Endodermal cell (in vitro differentiated cells): ENCODE measurements around the gene NEK4. TPM values are rescaled to one million over a fixed set of nuclear protein-coding genes. Genes with fewer than 3 reads are reported as not detected.

Source experiments
- DNase-seq: peaks from one replicate; pipeline ENCODE4 v3.0.0-alpha.2; 2017
- H3K27ac ChIP-seq: 2 replicates; pipeline ENCODE4 v1.5.1; 2013; ENCODE audit warnings: mild to moderate bottlenecking, low read depth, low read length, moderate library complexity
- H3K27me3 ChIP-seq: 2 replicates; pipeline ENCODE4 v1.6.1; 2013; ENCODE audit warnings: mild to moderate bottlenecking, low read length, moderate library complexity; ENCODE audit not compliant: insufficient read depth, control insufficient read depth, poor library complexity, severe bottlenecking
- H3K36me3 ChIP-seq: 2 replicates; pipeline ENCODE4 v1.7.0; 2013; ENCODE audit warnings: mild to moderate bottlenecking, low read length, moderate library complexity; ENCODE audit not compliant: control insufficient read depth, insufficient read depth
- H3K4me1 ChIP-seq: one replicate; pipeline ENCODE4 v1.7.0; 2013; ENCODE audit warnings: low read length; ENCODE audit not compliant: control insufficient read depth, insufficient read depth
- H3K4me3 ChIP-seq: 2 replicates; pipeline ENCODE4 v1.5.1; 2013; ENCODE audit warnings: mild to moderate bottlenecking, low read length, moderate library complexity
- H3K9ac ChIP-seq: 2 replicates; pipeline ENCODE4 v1.6.1; 2013; ENCODE audit warnings: mild to moderate bottlenecking, low read length, moderate library complexity; ENCODE audit not compliant: poor library complexity, severe bottlenecking; ENCODE audit errors: extremely low read depth
- H3K9me3 ChIP-seq: 2 replicates; pipeline ENCODE4 v1.6.1; 2013; ENCODE audit warnings: mild to moderate bottlenecking, low read length, moderate library complexity; ENCODE audit not compliant: control insufficient read depth
- H3K27ac Mint-ChIP-seq: 2 replicates; pipeline ENCODE4 v1.8.0; 2020; ENCODE audit warnings: mixed read lengths
- H3K27me3 Mint-ChIP-seq: 2 replicates; pipeline ENCODE4 v1.8.0; 2021; ENCODE audit warnings: mild to moderate bottlenecking, mixed read lengths; ENCODE audit not compliant: insufficient read depth
- H3K36me3 Mint-ChIP-seq: 2 replicates; pipeline ENCODE4 v1.8.0; 2020; ENCODE audit warnings: low read depth, mixed read lengths
- H3K4me1 Mint-ChIP-seq: 2 replicates; pipeline ENCODE4 v1.8.0; 2020; ENCODE audit warnings: mixed read lengths
- H3K4me3 Mint-ChIP-seq: 2 replicates; pipeline ENCODE4 v1.8.0; 2020; ENCODE audit warnings: mild to moderate bottlenecking, moderate library complexity, mixed read lengths
- H3K9me3 Mint-ChIP-seq: 2 replicates; pipeline ENCODE4 v1.8.0; 2020; ENCODE audit warnings: mild to moderate bottlenecking, mixed read lengths
- WGBS, 2 experiments: methylation state at CpG; one replicate each; pipeline versions ENCODE4 v1.1.5 to v1.1.7; 2013; ENCODE audit warnings: missing lambda C conversion rate in 2 of 2, mixed read lengths in 1 of 2; ENCODE audit not compliant: insufficient coverage in 1 of 2, insufficient read length in 1 of 2; 5-methylcytosine and 5-hydroxymethylcytosine counted together
- total RNA-seq, 2 donors: library from RNA; stranded (reverse); fragmentation: NEBNext Ultra II Directional in 1 of 2; extraction: Animal tissue kit (Norgen Biotek cat#: 25700) in 1 of 2; gene quantifications; 2 replicates in 1 of 2; 3 replicates in 1 of 2; pipeline ENCODE4 v1.2.1, GENCODE V29; 2021
- TF ChIP-seq, protein P1 (sequence below): fragments of 200-600 bp; sonication (generic); conservative IDR thresholded peaks from 2 replicates; pipeline ENCODE4 v1.5.0; 2021; ENCODE audit warnings: antibody characterized with exemption, mild to moderate bottlenecking

The NEK4 gene
- total RNA-seq, 2 donors from 2014 or later = 44.2 to 49.5 TPM

DNA sequence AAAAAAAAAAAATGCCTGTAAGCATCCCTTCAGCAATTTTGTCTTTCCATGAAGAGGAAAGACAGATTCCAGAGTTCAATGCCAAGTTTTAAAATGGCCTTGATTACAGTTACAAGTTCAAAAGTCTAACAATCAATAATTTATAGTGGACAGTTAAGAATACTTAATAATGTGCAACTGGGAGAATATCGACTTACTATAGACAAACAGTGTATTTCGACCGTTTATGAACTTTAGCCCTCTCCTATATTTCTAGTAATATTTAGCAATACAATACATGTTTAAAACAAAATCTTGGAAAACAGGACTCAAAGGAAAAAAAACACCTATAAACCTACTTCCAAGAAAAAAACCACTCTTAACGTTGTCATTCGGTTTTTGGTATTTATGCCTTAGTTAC is 86.6 kb downstream of the NEK4 start:
- Histone ChIP-seq H3K4me3 (peak overlapping the region; percentile 88), H3K27me3 (no peaks in the 10 kb centered on the region), H3K9ac (peak overlapping the region; percentile 84), H3K36me3 (peaks cover 54% of the 10 kb centered on the region), H3K9me3 (no peaks in the 10 kb centered on the region), H3K4me1 (no peaks in the 10 kb centered on the region), H3K27ac (no peak overlapping the region)
- Mint-ChIP-seq H3K9me3 (no peaks in the 10 kb centered on the region), H3K27ac (no peak overlapping the region), H3K4me1 (peaks cover 18% of the 10 kb centered on the region), H3K4me3 (peak overlapping the region; percentile 99), H3K27me3 (no peaks in the 10 kb centered on the region), H3K36me3 (peaks cover 43% of the 10 kb centered on the region)
- WGBS, 2 experiments = 85% methylated on average over 5 of the region's 5 CpGs; no CpG with 5 or more reads in 1 of the 2 experiments
- no peak for DNase-seq
- TF ChIP-seq, protein P1, sequence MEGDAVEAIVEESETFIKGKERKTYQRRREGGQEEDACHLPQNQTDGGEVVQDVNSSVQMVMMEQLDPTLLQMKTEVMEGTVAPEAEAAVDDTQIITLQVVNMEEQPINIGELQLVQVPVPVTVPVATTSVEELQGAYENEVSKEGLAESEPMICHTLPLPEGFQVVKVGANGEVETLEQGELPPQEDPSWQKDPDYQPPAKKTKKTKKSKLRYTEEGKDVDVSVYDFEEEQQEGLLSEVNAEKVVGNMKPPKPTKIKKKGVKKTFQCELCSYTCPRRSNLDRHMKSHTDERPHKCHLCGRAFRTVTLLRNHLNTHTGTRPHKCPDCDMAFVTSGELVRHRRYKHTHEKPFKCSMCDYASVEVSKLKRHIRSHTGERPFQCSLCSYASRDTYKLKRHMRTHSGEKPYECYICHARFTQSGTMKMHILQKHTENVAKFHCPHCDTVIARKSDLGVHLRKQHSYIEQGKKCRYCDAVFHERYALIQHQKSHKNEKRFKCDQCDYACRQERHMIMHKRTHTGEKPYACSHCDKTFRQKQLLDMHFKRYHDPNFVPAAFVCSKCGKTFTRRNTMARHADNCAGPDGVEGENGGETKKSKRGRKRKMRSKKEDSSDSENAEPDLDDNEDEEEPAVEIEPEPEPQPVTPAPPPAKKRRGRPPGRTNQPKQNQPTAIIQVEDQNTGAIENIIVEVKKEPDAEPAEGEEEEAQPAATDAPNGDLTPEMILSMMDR = no peak

DNA sequence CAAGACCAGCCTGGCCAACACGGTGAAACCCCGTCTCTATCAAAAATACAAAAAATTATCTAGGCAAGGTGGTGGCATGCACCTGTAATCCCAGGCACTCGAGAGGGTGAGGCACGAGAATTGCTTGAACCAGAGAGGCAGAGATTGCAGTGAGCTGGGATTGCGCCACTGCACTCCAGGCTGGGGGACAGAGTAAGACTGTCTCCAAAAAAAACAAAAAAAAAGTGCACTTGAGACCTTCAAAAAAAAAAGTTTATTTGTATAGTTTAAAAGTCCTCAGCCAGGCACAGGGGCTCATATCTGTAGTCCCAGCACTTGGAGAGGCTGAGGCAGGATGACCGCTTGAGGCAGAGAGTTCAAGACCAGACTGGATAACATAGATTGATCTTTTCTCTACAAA is 87.1 kb downstream of the NEK4 start:
- WGBS, 2 experiments = 81 to 85% methylated on average over 6 of the region's 6 CpGs
- no peaks in the 10 kb centered on the region for H3K4me1 ChIP-seq
- H3K9me3 ChIP-seq = no peaks in the 10 kb centered on the region
- no peak overlapping the region for H3K9ac ChIP-seq
- peaks cover 54% of the 10 kb centered on the region for H3K36me3 ChIP-seq
- Mint-ChIP-seq H3K36me3 (peaks cover 43% of the 10 kb centered on the region), H3K9me3 (no peaks in the 10 kb centered on the region), H3K4me3 (no peak overlapping the region), H3K4me1 (peaks cover 18% of the 10 kb centered on the region), H3K27me3 (no peaks in the 10 kb centered on the region), H3K27ac (no peak overlapping the region)
- no peak for DNase-seq
- peak overlapping the region; percentile 88 for H3K4me3 ChIP-seq
- TF ChIP-seq, protein P1 = no peak
- H3K27ac ChIP-seq = no peak overlapping the region
- no peaks in the 10 kb centered on the region for H3K27me3 ChIP-seq

DNA sequence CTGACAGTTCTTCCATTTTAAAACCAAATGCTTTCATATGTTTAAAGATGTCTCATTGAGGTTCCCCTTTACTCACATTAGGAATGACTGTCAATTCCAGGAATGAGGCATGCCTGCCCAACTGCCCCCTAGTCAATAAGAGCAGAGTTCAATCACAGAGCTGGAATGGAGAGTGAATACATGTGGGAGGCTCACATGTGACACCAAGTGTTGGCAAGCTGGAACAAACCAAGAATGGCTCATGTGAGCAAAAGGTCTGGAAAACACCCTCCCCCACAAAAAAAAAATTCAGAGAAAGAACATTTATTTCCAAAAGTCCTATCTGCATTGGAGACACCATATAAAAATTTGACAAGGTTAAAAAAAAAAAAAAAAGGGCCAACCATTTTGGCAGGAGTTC is 88.7 kb downstream of the NEK4 start:
- peaks cover 49% of the 10 kb centered on the region for H3K36me3 ChIP-seq
- Mint-ChIP-seq H3K4me1 (peaks cover 14% of the 10 kb centered on the region), H3K9me3 (no peaks in the 10 kb centered on the region), H3K36me3 (peaks cover 37% of the 10 kb centered on the region), H3K4me3 (no peak overlapping the region), H3K27ac (peak overlapping the region; percentile 24), H3K27me3 (no peaks in the 10 kb centered on the region)
- H3K4me3 ChIP-seq = no peak overlapping the region
- H3K9me3 ChIP-seq = no peaks in the 10 kb centered on the region
- TF ChIP-seq, protein P1 = peak; percentile 43
- H3K4me1 ChIP-seq = no peaks in the 10 kb centered on the region
- H3K27ac ChIP-seq = no peak overlapping the region
- H3K27me3 ChIP-seq = no peaks in the 10 kb centered on the region
- DNase-seq = no peak
- H3K9ac ChIP-seq = no peak overlapping the region
